SH-SY5Y (cell line): ENCODE measurements around the gene FAIM2.

Experiments
- GATA2 ChIP-seq: IDR thresholded peaks from 2 replicates; pipeline ENCODE4 v1.6.1; 2011; ENCODE audit warnings: mild to moderate bottlenecking, low read depth, low read length
- GATA3 ChIP-seq: IDR thresholded peaks from 2 replicates; pipeline ENCODE4 v1.6.1; 2011; ENCODE audit warnings: low read depth, mild to moderate bottlenecking, low read length, moderate library complexity

GRCh38 chr12:49912345-49913255, 8.9 kb upstream of the FAIM2 start:
- no peak for TF ChIP-seq GATA3
- no peak for TF ChIP-seq GATA2
